ENCODE measurements around the gene CARS1. TPM values are rescaled to one million over a fixed set of nuclear protein-coding genes. Genes with fewer than 3 reads are reported as not detected.
A peak's percentile ranks its signal among the peaks of the same experiment; 100 is the strongest.

The CARS1 gene
- total and polyA plus RNA-seq, 7 experiments from 2014 or later: 23.9 to 70.4 (median 38.5) TPM

GRCh38 chr11:3046641-3047040 is 10.6 kb downstream of the CARS1 start:
- peaks cover 0 to 59% (median 4%) of the 10 kb centered on the region in 3 experiments for H3K36me3 ChIP-seq (ENCODE audit: control insufficient read depth in 2 of 3, insufficient read depth in 3 of 3, low read length in 3 of 3)
- H3K27ac Mint-ChIP-seq: peak overlapping the region in 1 of 9 donors; percentile 5
- H3K36me3 Mint-ChIP-seq: peaks cover 0 to 3% (median 2%) of the 10 kb centered on the region in 5 donors

GRCh38 chr11:3046190-3046589 is 11.0 kb downstream of the CARS1 start:
- ChIA-PET CTCF (interaction anchor here (0.7 kb wide), 1 partner anchor 10 kb away, joined by 3 read pairs; no protein-coding TSS in a partner anchor), POLR2A (no interaction called here)
- DNase-seq: no peak
- Mint-ChIP-seq H3K27me3 (no peaks in the 10 kb centered on the region), H3K4me1 (peaks cover 13 to 32% (median 20%) of the 10 kb centered on the region in 7 donors), H3K9me3 (no peaks in the 10 kb centered on the region), H3K4me3 (no peak overlapping the region), H3K36me3 (peaks cover 0 to 3% (median 2%) of the 10 kb centered on the region in 5 donors), H3K27ac (no peak overlapping the region)
- H3K36me3 ChIP-seq (ENCODE audit: control insufficient read depth in 2 of 3, insufficient read depth in 3 of 3, low read length in 3 of 3): peaks cover 0 to 62% (median 6%) of the 10 kb centered on the region in 3 experiments
- H3K27me3 ChIP-seq (ENCODE audit: control insufficient read depth in 2 of 2, insufficient read depth in 2 of 2, low read length in 2 of 2): no peaks in the 10 kb centered on the region
- intact Hi-C loops (cut with micrococcal nuclease): no loop called here
- H3K4me1 ChIP-seq (ENCODE audit: control insufficient read depth in 2 of 2, insufficient read depth in 2 of 2, low read length in 2 of 2): peaks cover 0 to 15% of the 10 kb centered on the region in 2 donors
- no peaks in the 10 kb centered on the region for H3K9me3 ChIP-seq (ENCODE audit: control insufficient read depth in 2 of 3, low read length in 3 of 3)
- H3K27ac ChIP-seq (ENCODE audit: low read depth, low read length): no peak overlapping the region
- H3K4me3 ChIP-seq (ENCODE audit: low read length): no peak overlapping the region
- no peak for ATAC-seq

More at GRCh38 chr11:3046641-3047040, 10.6 kb downstream of the CARS1 start:
- Histone ChIP-seq H3K4me1 (ENCODE audit: control insufficient read depth in 2 of 2, insufficient read depth in 2 of 2, low read length in 2 of 2) (peaks cover under 1 to 15% of the 10 kb centered on the region in 2 donors), H3K27me3 (ENCODE audit: control insufficient read depth in 2 of 2, insufficient read depth in 2 of 2, low read length in 2 of 2) (no peaks in the 10 kb centered on the region), H3K4me3 (ENCODE audit: low read length) (no peak overlapping the region), H3K9me3 (ENCODE audit: control insufficient read depth in 2 of 3, low read length in 3 of 3) (no peaks in the 10 kb centered on the region), H3K27ac (ENCODE audit: low read depth, low read length) (no peak overlapping the region)
- DNase-seq (no peak), ATAC-seq (no peak)
- ChIA-PET CTCF (interaction anchor here (0.6 to 0.7 kb wide), 2 partner anchors 9 to 30 kb away, joined by 3 read pairs; no protein-coding TSS in a partner anchor), POLR2A (interaction anchor here (0.8 kb wide), 1 partner anchor 9 kb away, joined by 3 read pairs; no protein-coding TSS in a partner anchor)
- no peaks in the 10 kb centered on the region for H3K9me3 Mint-ChIP-seq
- H3K4me1 Mint-ChIP-seq: peaks cover 18 to 36% (median 24%) of the 10 kb centered on the region in 7 donors
- H3K27me3 Mint-ChIP-seq: no peaks in the 10 kb centered on the region
- intact Hi-C loops (cut with micrococcal nuclease): no loop called here
- no peak overlapping the region for H3K4me3 Mint-ChIP-seq

- peaks cover 4 to 22% (median 13%) of the 10 kb centered on the region in 7 donors for H3K4me1 Mint-ChIP-seq
- intact Hi-C loops (cut with micrococcal nuclease): no loop called here
- ChIA-PET CTCF (no interaction called here), POLR2A (no interaction called here)
- H3K27me3 Mint-ChIP-seq: no peaks in the 10 kb centered on the region
- Histone ChIP-seq H3K4me1 (ENCODE audit: control insufficient read depth in 2 of 2, insufficient read depth in 2 of 2, low read length in 2 of 2) (peaks cover 0 to 7% of the 10 kb centered on the region in 2 donors), H3K27me3 (ENCODE audit: control insufficient read depth in 2 of 2, insufficient read depth in 2 of 2, low read length in 2 of 2) (no peaks in the 10 kb centered on the region), H3K4me3 (ENCODE audit: low read length) (no peak overlapping the region), H3K9me3 (ENCODE audit: control insufficient read depth in 2 of 3, low read length in 3 of 3) (no peaks in the 10 kb centered on the region), H3K36me3 (ENCODE audit: control insufficient read depth in 2 of 3, insufficient read depth in 3 of 3, low read length in 3 of 3) (peaks cover 0 to 70% (median 6%) of the 10 kb centered on the region in 3 experiments), H3K27ac (ENCODE audit: low read depth, low read length) (no peak overlapping the region)
- ATAC-seq (no peak), DNase-seq (no peak)
- H3K9me3 Mint-ChIP-seq: no peaks in the 10 kb centered on the region
- H3K36me3 Mint-ChIP-seq: peaks cover 0 to 6% (median 4%) of the 10 kb centered on the region in 5 donors
- H3K4me3 Mint-ChIP-seq: no peak overlapping the region
- no peak overlapping the region for H3K27ac Mint-ChIP-seq
These were observed 12.3 kb downstream of the CARS1 start for GRCh38 chr11:3044915-3045314.

GRCh38 chr11:3044004-3044403 is 13.2 kb downstream of the CARS1 start:
- H3K4me1 ChIP-seq (ENCODE audit: control insufficient read depth in 2 of 2, insufficient read depth in 2 of 2, low read length in 2 of 2): no peaks in the 10 kb centered on the region
- H3K4me3 Mint-ChIP-seq: no peak overlapping the region
- peaks cover 3 to 14% (median 9%) of the 10 kb centered on the region in 7 donors for H3K4me1 Mint-ChIP-seq
- no peak overlapping the region for H3K27ac ChIP-seq (ENCODE audit: low read depth, low read length)
- H3K27me3 ChIP-seq (ENCODE audit: control insufficient read depth in 2 of 2, insufficient read depth in 2 of 2, low read length in 2 of 2): no peaks in the 10 kb centered on the region
- peaks cover 0 to 73% (median 6%) of the 10 kb centered on the region in 3 experiments for H3K36me3 ChIP-seq (ENCODE audit: control insufficient read depth in 2 of 3, insufficient read depth in 3 of 3, low read length in 3 of 3)
- intact Hi-C loops (cut with micrococcal nuclease): no loop called here
- H3K36me3 Mint-ChIP-seq: peaks cover 0 to 11% (median 4%) of the 10 kb centered on the region in 5 donors
- no peak overlapping the region for H3K4me3 ChIP-seq (ENCODE audit: low read length)
- no peaks in the 10 kb centered on the region for H3K9me3 Mint-ChIP-seq
- H3K27ac Mint-ChIP-seq: peak overlapping the region in 2 of 9 donors; percentile 10 to 21
- no peak for DNase-seq
- ChIA-PET CTCF (no interaction called here), POLR2A (no interaction called here)
- no peak for ATAC-seq
- H3K9me3 ChIP-seq (ENCODE audit: control insufficient read depth in 2 of 3, low read length in 3 of 3): no peaks in the 10 kb centered on the region
- no peaks in the 10 kb centered on the region for H3K27me3 Mint-ChIP-seq

- Histone ChIP-seq H3K27ac (ENCODE audit: low read depth, low read length) (no peak overlapping the region), H3K27me3 (ENCODE audit: control insufficient read depth in 2 of 2, insufficient read depth in 2 of 2, low read length in 2 of 2) (no peaks in the 10 kb centered on the region), H3K9me3 (ENCODE audit: control insufficient read depth in 2 of 3, low read length in 3 of 3) (no peaks in the 10 kb centered on the region), H3K4me1 (ENCODE audit: control insufficient read depth in 2 of 2, insufficient read depth in 2 of 2, low read length in 2 of 2) (no peaks in the 10 kb centered on the region), H3K4me3 (ENCODE audit: low read length) (no peak overlapping the region), H3K36me3 (ENCODE audit: control insufficient read depth in 2 of 3, insufficient read depth in 3 of 3, low read length in 3 of 3) (peaks cover 0 to 77% (median 6%) of the 10 kb centered on the region in 3 experiments)
- ChIA-PET POLR2A (no interaction called here), CTCF (interaction anchor here (1.3 kb wide), 1 partner anchor 49 kb away, joined by 3 read pairs; no protein-coding TSS in a partner anchor)
- H3K4me3 Mint-ChIP-seq: no peak overlapping the region
- peak overlapping the region in 2 of 9 donors; percentile 18 to 41 for H3K27ac Mint-ChIP-seq
- no peak for DNase-seq
- H3K9me3 Mint-ChIP-seq: no peaks in the 10 kb centered on the region
- intact Hi-C loops (cut with micrococcal nuclease): no loop called here
- peaks cover 0 to 15% (median 4%) of the 10 kb centered on the region in 5 donors for H3K36me3 Mint-ChIP-seq
- peaks cover 4 to 14% (median 9%) of the 10 kb centered on the region in 7 donors for H3K4me1 Mint-ChIP-seq
- no peak for ATAC-seq
- H3K27me3 Mint-ChIP-seq: no peaks in the 10 kb centered on the region
These were observed 13.8 kb downstream of the CARS1 start for GRCh38 chr11:3043315-3043871.

DNA sequence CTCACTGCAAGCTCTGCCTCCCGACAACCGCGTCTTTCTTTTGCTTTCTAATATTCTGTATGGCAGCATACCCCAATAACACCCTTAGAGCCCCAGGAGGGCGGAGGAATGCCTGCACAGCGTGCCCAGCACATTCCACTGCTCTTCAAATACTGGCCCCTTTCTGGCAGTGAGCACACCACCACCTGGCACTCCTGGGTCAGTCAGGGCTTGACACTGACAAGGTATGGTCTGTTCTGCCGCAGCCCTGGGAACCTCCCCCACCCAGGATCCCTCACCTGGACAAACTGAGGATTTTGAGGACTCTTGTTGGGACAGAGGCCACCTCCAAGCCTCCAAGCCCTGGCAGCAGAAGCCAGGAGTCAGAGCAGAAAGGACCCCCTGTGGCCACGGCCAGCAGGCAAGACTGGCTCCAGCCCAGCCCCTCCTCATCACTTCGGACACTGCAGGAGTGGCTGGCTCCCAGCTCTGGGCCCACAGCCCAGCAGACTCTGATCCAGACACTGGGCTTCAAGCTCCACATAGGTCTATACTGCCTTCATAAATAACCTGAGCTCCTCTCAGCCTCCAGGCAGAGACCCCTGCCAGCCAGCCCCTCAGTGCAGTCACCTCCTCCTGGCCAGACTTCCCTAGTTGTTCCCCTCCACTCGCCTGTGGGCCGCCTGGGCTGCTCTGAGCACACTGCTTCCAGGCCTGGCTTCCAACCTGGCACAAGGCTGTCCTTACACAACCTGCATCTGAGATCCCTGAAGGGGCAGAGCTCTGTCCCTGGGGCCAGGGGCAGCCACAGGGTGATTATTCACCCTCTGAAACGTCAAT is 14.5 kb downstream of the CARS1 start:
- no peak for DNase-seq

More for the DNA sequence above, 14.5 kb downstream of the CARS1 start:
- intact Hi-C loops (cut with micrococcal nuclease): no loop called here
- peaks cover 3 to 81% (median 8%) of the 10 kb centered on the region in 3 experiments for H3K36me3 ChIP-seq (ENCODE audit: control insufficient read depth in 2 of 3, insufficient read depth in 3 of 3, low read length in 3 of 3)
- Mint-ChIP-seq H3K4me1 (peaks cover under 1 to 20% (median 9%) of the 10 kb centered on the region in 7 donors), H3K4me3 (no peak overlapping the region), H3K9me3 (no peaks in the 10 kb centered on the region), H3K36me3 (peaks cover 0 to 18% (median 9%) of the 10 kb centered on the region in 5 donors), H3K27ac (peak overlapping the region in 1 of 9 donors; percentile 53), H3K27me3 (no peaks in the 10 kb centered on the region)
- H3K27ac ChIP-seq (ENCODE audit: low read depth, low read length): no peak overlapping the region
- peaks cover 0 to 3% of the 10 kb centered on the region in 2 donors for H3K4me1 ChIP-seq (ENCODE audit: control insufficient read depth in 2 of 2, insufficient read depth in 2 of 2, low read length in 2 of 2)
- H3K4me3 ChIP-seq (ENCODE audit: low read length): no peak overlapping the region
- ChIA-PET CTCF (interaction anchor here (1.3 kb wide), 1 partner anchor 50 kb away, joined by 3 read pairs; no protein-coding TSS in a partner anchor), POLR2A (no interaction called here)
- no peaks in the 10 kb centered on the region for H3K27me3 ChIP-seq (ENCODE audit: control insufficient read depth in 2 of 2, insufficient read depth in 2 of 2, low read length in 2 of 2)
- H3K9me3 ChIP-seq (ENCODE audit: control insufficient read depth in 2 of 3, low read length in 3 of 3): no peaks in the 10 kb centered on the region
- ATAC-seq: no peak
